ENCODE results near the gene TBC1D30.
"Not testable (repeated sequence)": the region's sequence is repeated elsewhere in the genome, so short reads cannot be mapped to it uniquely, and the experiment has no call there.

Gene TBC1D30

GRCh38 chr12:64824500-64825142 lies at the start of gene TBC1D30:
TSS of gene TBC1D30 (plus strand) at chr12:64824647. CDS start at chr12:64824880, 233 bp downstream.
- DNase-seq (ENCODE audit: low spot score), result no peak

DNA sequence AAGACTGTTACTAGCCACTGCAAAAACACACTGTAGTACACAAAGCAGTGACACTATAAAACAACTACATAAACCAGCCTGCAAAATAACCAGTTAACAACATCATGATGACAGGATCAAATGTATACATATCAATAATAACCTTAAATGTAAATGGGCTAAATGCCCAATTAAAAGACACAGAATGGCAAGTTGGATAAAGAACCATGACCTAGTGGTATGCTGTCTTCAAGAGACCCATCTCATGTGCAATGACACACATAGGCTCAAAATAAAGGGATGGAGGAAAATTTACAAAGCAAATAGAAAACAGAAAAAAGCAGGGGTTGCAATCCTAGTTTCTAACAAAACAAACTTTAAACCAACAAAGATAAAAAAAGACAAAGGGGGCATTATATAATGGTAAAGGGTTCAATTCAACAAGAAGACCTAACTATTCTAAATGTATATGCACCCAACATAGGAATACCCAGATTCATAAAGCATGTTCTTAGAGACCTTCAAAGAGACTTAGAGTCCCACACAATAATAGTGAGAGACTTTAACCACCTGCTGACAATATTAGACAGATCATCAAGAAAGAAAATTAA lies 49.2 kb upstream of the TBC1D30 start:
- DNase-seq (ENCODE audit: low spot score), result not testable (repeated sequence)

DNA sequence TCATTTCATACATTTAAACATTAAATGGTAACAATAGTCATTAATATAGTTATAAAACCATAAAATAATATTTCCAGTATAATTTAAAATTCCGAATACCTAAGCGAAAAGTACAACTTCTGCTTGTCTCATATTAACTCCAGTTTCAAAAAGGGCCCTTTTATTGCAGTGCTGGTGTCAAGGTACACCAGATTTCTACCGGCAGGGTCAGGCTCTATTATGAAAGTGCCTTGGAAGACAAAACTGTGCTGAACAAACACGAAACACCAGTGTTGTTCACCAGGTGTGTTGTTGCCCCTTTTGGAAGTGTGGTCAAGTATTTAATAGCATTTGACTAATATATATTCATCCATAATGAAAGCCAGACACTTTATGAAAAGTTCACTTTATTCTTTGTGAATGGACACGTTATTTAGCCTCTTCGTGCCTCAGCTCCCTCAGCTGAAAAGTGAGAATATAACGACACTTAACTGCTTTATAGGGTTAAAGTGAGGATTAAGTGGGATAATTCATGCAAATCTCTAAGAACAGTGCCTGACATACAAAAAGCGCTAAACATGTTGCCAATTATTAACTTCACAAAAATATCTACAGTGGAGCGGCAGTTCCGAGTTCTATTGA lies 45.0 kb upstream of the TBC1D30 start:
- DNase-seq (ENCODE audit: low spot score), result no peak

- DNase-seq (ENCODE audit: low spot score), result no peak
Measured at GRCh38 chr12:64780132-64780530, 44.3 kb upstream of the TBC1D30 start.

GRCh38 chr12:64780531-64781279 lies 43.7 kb upstream of the TBC1D30 start:
- DNase-seq (ENCODE audit: low spot score), result peak; percentile 81

GRCh38 chr12:64781280-64782190 lies 42.9 kb upstream of the TBC1D30 start:
- peak; percentile 50 for DNase-seq (ENCODE audit: low spot score)

DNA sequence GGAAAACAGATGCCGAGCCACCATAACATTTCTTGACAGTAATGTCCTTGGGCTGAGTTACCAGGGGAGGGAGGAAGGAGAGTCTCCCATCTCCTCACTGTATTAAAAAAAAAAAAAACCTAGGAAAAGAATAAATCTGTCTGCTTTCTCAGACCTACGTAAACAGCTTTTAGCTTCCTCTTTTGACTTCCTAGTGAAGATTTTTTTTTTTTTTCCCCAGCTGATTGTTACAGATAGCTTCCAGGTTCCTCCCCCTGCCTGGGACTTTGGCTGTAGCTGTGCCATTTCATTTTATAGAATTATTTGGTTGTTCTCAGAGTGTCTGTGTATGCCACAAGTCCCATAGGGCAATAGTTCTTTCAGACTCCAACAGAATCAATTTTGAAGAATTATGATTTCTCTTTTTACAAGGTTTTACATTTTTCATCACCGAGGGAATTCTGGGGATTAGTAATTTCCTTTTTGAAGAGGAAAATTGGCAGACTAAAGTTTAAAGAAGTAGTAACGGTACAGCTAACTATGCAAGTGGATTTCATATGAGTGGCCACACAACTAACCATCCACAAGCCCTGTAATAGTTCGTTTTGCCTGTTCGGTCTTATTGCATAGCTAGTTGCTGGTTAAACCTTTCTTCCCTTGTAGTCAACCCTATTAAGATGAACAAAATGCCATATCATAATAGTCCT lies 42.1 kb upstream of the TBC1D30 start:
- DNase-seq (ENCODE audit: low spot score), result no peak

GRCh38 chr12:64785838-64786237 lies 38.6 kb upstream of the TBC1D30 start:
- no peak for DNase-seq (ENCODE audit: low spot score)

GRCh38 chr12:64790166-64790565 lies 34.3 kb upstream of the TBC1D30 start:
- DNase-seq (ENCODE audit: low spot score), result no peak

DNA sequence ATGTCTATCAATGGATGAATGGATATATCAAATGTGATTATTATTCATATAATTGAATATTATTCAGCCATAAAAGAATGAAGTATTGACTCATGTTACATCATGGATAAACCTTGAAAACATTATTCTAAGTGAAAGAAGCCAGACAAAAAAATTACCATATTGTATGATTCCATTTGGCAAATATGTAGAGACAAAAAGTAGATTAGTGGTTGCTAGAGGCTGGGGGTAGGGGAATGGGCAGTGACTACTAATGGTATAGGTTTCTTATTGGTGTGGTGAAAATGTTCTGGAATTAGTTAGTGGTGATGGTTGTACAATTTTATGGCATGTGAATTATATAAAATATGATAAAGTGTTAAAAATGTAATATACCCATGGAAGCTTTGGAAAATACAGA lies 33.4 kb upstream of the TBC1D30 start:
- DNase-seq (ENCODE audit: low spot score), result no peak

GRCh38 chr12:64792128-64792527 lies 32.3 kb upstream of the TBC1D30 start:
- no peak for DNase-seq (ENCODE audit: low spot score)

GRCh38 chr12:64793610-64794009 lies 30.8 kb upstream of the TBC1D30 start:
- no peak for DNase-seq (ENCODE audit: low spot score)

GRCh38 chr12:64794305-64794704 lies 30.1 kb upstream of the TBC1D30 start:
- DNase-seq (ENCODE audit: low spot score), result no peak

DNA sequence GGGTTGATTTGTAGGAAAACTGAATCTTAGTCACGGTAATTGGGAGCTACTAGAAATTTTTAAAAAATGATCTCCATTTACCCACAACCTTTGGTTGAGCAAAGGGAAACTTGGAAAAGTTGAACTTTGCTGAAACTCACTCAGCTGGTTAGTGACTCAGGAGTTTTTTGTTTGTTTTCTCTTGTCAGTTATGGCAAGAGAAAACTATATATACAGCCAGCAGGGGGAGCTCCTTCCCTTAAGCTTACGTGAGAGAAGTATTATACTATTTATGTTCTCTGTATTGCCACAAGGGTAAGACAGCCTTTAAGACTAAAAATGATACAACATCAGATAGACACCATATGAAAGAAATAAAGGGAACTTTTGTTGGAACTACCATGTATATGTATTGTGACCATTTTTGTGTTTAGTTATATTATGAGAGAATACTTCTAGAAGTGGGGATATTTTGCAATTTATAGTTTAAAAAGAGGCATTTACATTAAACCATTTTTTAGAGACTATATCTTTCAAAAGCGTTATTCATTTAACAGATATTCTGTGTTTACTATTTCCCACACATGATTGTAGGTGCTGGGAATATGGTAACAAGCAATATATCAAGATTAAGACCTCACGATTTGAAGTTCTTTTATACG lies 28.1 kb upstream of the TBC1D30 start:
- DNase-seq (ENCODE audit: low spot score), result peak; percentile 94

- no peak for DNase-seq (ENCODE audit: low spot score)
Measured at GRCh38 chr12:64797156-64797555, 27.3 kb upstream of the TBC1D30 start.

DNA sequence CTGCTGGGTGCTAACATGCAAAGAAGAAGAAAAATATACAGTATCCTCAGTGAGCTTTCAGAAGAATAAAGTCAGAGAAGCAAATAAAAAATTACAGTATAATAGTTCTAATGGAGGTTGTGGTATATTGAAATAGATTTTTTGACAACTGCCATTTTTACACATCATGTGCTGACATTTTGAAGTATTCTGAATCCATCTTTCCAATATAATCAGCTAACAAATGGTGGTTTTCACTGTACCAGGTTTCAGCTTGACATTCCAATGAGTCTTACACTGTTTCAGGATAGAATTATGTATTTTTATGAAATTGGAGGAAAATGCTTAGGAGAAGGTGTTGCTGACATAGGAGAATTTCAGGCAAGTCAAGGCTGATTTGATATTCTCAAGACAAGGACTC lies 26.3 kb upstream of the TBC1D30 start:
- DNase-seq (ENCODE audit: low spot score), result no peak

DNA sequence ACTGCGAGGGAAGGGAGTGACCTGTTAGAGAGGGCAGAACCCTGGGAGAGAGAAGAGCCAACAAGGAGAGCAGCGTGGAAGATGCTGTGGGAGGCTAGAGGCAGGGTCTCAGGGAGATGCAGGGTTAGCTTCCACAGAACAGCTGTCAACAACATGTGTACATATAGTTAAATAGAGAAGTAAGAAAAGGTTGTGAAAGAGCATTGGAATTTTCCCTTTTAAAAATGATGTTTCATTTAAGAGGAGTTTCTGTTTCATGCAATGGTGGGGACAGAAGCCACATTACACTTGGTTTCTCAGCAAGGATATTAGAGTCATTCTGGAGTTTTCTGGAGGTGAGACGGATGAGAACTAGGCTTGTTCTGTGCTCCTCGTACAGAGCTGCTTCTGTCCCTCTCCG lies 23.8 kb upstream of the TBC1D30 start:
- DNase-seq (ENCODE audit: low spot score), result no peak

DNA sequence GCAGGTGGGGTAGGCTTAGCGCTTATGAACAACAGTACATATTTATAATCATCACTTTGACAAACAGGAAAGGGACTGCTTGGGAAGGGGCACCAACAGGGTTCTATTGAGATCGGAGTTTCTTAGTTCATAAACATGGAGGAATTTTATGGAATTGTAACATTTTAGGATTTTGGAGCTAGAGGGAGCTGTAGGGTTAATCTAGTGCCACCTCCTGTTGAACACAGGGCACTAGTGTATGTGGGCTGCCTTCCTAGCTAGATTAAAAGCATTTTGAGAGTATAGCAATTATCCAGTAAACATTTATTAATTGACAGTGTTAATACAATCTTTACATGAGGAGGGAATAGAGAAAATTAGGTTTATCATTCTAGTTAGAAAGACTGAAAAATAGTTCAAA lies 23.1 kb upstream of the TBC1D30 start:
- no peak for DNase-seq (ENCODE audit: low spot score)

DNA sequence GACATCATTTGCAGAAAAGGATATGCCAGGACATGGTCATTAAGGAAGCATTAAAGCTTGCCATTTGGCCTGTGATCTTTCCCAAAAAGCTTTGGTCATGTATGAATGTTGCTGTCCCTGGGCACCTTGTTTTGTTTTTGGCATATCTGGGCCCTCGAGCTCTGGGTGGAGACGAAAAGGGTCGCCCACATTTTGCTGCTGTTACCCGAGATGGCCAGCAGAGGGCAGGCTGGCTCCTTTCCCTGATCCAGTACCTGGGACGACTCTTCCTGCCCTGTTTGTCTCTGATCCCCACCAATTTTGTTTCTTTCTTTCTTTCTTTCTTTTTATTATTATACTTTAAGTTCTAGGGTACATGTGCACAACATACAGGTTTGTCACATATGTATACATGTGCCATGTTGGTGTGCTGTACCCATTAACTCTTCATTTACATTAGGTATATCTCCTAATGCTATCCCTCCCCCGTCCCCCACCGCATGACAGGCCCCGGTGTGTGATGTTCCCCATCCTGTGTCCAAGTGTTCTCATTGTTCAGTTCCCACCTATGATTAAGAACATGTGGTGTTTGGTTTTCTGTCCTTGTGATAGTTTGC lies 22.2 kb upstream of the TBC1D30 start:
- peak; percentile 58 for DNase-seq (ENCODE audit: low spot score)

- no peak for DNase-seq (ENCODE audit: low spot score)
Measured at GRCh38 chr12:64806173-64806572, 18.3 kb upstream of the TBC1D30 start.
